ENCODE data around the gene CCN2.
"Not testable (repeated sequence)": the region's sequence is repeated elsewhere in the genome, so short reads cannot be mapped to it uniquely, and the experiment has no call there.

Gene CCN2

GRCh38 chr6:131909408-131910218, 41.6 kb downstream of the CCN2 start:
- peak; percentile 38 for DNase-seq (ENCODE audit: low read depth)

GRCh38 chr6:131908787-131909186, 42.4 kb downstream of the CCN2 start:
- DNase-seq (ENCODE audit: low read depth), result not testable (repeated sequence)

GRCh38 chr6:131903734-131904133, 47.4 kb downstream of the CCN2 start:
- DNase-seq (ENCODE audit: low read depth), result not testable (repeated sequence)

- not testable (repeated sequence) for DNase-seq (ENCODE audit: low read depth)
Measured at GRCh38 chr6:131901326-131901873, 49.8 kb downstream of the CCN2 start.

GRCh38 chr6:131900231-131900630, 50.9 kb downstream of the CCN2 start:
- DNase-seq (ENCODE audit: low read depth), result no peak

- DNase-seq (ENCODE audit: low read depth), result no peak
Measured at GRCh38 chr6:131898718-131899117, 52.5 kb downstream of the CCN2 start.

Measured in activated T-helper 1 cell treated with Interleukin-2 at 50 U/mL for 16 hours (primary cell).